Activated T-cell treated with anti-CD3 and anti-CD28 coated beads, Interleukin-2, amount 50 U/mL, for 72 hours (primary cell): ENCODE results near the gene E2F3. TPM values are rescaled to one million over a fixed set of nuclear protein-coding genes. Genes with fewer than 3 reads are reported as not detected.

Experiments
- ATAC-seq, 2 donors: fragments of 150-1000 bp; cut with Tn5 transposase; replicated peaks in 1 of 2; 2 replicates each; pipeline ENCODE4 v1.10.0; 2021; ENCODE audit warnings: moderate library complexity in 2 of 2, mild to moderate bottlenecking in 1 of 2
- DNase-seq, 2 donors: peaks; one replicate each; pipeline ENCODE4 v3.0.0; 2021 to 2022; ENCODE audit warnings: mixed read lengths in 1 of 2
- H3K27ac Mint-ChIP-seq: one replicate; pipeline ENCODE4 v1.8.0; 2022; ENCODE audit warnings: mild to moderate bottlenecking, moderate library complexity, mixed read lengths
- H3K27me3 Mint-ChIP-seq: one replicate; pipeline ENCODE4 v1.8.0; 2022; ENCODE audit warnings: low read depth, mixed read lengths
- H3K36me3 Mint-ChIP-seq, 2 donors: one replicate each; pipeline ENCODE4 v1.8.0; 2022; ENCODE audit warnings: mixed read lengths in 2 of 2, mild to moderate bottlenecking in 1 of 2; ENCODE audit not compliant: insufficient read depth in 2 of 2
- H3K4me1 Mint-ChIP-seq: one replicate; pipeline ENCODE4 v1.8.0; 2022; ENCODE audit warnings: low read depth, mixed read lengths
- H3K4me3 Mint-ChIP-seq, 2 donors: one replicate each; pipeline ENCODE4 v1.8.0; 2022; ENCODE audit warnings: mild to moderate bottlenecking in 2 of 2, mixed read lengths in 2 of 2, moderate library complexity in 2 of 2
- H3K9me3 Mint-ChIP-seq, 2 donors: one replicate each; pipeline ENCODE4 v1.8.0; 2022; ENCODE audit warnings: mixed read lengths in 2 of 2
- total RNA-seq, 2 donors: library from RNA; stranded (reverse); gene quantifications; one replicate each; pipeline ENCODE4 v1.2.3, GENCODE V29; 2022

E2F3 gene
- total RNA-seq, 2 donors from 2014 or later: 17.5 to 18.0 TPM

DNA sequence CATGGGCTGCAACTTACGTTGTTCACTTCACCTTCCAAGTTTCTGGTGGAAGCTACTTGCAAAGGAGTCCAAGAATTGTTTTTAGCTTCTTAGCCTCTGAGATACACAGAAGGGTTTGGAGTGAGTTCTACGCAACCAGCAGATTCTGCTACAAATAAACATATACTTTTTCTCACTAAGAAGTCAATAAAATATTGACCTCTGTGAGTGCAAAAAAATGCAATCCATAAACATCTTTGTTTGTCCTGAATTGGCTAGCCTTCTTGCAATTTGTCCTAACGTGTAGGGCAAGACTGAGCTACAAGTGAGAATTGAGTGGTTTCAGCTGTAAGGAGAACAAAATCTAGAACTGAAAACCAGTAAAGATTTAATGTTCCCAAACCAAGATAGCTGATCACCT, 26.2 kb upstream of the E2F3 start:
- ATAC-seq: no peak
- no peak for DNase-seq
- Mint-ChIP-seq H3K27ac (no peak overlapping the region), H3K9me3 (peaks cover 5 to 9% of the 10 kb centered on the region in 2 donors), H3K4me1 (peaks cover 4% of the 10 kb centered on the region), H3K27me3 (no peaks in the 10 kb centered on the region), H3K36me3 (no peaks in the 10 kb centered on the region), H3K4me3 (no peak overlapping the region)

DNA sequence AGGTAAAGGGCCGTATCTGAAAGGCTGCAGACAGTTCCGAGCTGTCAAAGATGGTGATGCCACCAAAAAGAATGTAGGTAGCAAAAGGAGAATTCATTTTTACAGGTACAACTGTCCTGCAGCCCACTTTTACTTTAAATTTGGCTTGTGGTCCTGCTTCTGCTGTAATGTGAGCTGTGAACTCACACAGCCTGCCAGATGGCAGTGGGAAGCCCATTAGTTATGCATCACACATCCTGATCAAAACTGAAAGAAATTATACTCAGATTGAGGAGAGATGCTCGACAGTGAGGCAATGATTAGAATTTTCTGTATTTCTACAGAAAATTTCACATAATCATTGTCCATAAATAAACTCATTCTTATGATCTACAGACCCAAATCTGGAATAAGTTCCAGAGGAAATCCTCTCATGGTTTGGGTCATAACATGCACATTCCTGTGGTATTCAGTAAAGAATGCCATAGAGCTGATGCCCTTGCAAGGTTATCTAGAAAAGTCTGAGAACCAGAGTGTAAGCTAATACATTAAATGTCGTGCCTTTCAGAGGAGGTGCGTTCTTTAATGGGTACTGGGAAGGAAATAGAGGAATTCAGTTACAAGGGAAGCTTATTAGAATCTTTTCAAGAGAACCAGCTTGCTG, 23.9 kb upstream of the E2F3 start:
- no peak overlapping the region for H3K4me3 Mint-ChIP-seq
- no peak for DNase-seq
- no peak for ATAC-seq
- H3K9me3 Mint-ChIP-seq: no peaks in the 10 kb centered on the region
- H3K36me3 Mint-ChIP-seq: no peaks in the 10 kb centered on the region
- H3K4me1 Mint-ChIP-seq: no peaks in the 10 kb centered on the region
- H3K27me3 Mint-ChIP-seq: no peaks in the 10 kb centered on the region
- no peak overlapping the region for H3K27ac Mint-ChIP-seq

- Mint-ChIP-seq H3K4me3 (no peak overlapping the region), H3K36me3 (no peaks in the 10 kb centered on the region), H3K27me3 (no peaks in the 10 kb centered on the region), H3K9me3 (no peaks in the 10 kb centered on the region), H3K4me1 (no peaks in the 10 kb centered on the region), H3K27ac (no peak overlapping the region)
- DNase-seq: no peak
- ATAC-seq: no peak
Observed at GRCh38 chr6:20379231-20379630, 22.4 kb upstream of the E2F3 start.

- no peak for ATAC-seq
- H3K4me3 Mint-ChIP-seq: no peak overlapping the region
Observed at GRCh38 chr6:20386218-20386617, 15.5 kb upstream of the E2F3 start.

DNA sequence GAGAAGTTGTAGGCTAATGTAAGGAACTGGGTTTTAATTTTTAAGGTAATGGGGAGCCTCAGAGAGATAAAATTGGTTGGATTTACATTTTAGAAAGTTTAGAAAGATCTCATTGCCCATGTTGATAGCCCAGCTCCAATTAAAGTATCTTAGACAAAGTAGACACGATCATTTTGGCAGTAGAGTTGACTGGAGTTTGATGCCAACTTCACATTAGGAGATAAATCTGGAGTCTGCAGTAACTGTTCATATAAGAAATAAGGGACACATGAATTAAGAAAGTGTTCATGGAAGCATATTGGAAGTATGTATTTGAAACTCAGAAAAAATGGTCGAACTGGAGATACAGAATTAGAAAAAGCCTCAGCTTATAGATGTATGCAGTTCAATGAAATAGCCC, 12.6 kb upstream of the E2F3 start:
- Mint-ChIP-seq H3K27ac (no peak overlapping the region), H3K36me3 (no peaks in the 10 kb centered on the region), H3K4me3 (no peak overlapping the region), H3K9me3 (peaks cover 0 to 2% of the 10 kb centered on the region in 2 donors), H3K4me1 (no peaks in the 10 kb centered on the region), H3K27me3 (no peaks in the 10 kb centered on the region)
- no peak for DNase-seq
- no peak for ATAC-seq

More at GRCh38 chr6:20386218-20386617, 15.5 kb upstream of the E2F3 start:
- no peak for DNase-seq
- no peaks in the 10 kb centered on the region for H3K4me1 Mint-ChIP-seq
- H3K27ac Mint-ChIP-seq: no peak overlapping the region
- no peaks in the 10 kb centered on the region for H3K36me3 Mint-ChIP-seq
- H3K27me3 Mint-ChIP-seq: no peaks in the 10 kb centered on the region
- H3K9me3 Mint-ChIP-seq: peaks cover 0 to 2% of the 10 kb centered on the region in 2 donors

DNA sequence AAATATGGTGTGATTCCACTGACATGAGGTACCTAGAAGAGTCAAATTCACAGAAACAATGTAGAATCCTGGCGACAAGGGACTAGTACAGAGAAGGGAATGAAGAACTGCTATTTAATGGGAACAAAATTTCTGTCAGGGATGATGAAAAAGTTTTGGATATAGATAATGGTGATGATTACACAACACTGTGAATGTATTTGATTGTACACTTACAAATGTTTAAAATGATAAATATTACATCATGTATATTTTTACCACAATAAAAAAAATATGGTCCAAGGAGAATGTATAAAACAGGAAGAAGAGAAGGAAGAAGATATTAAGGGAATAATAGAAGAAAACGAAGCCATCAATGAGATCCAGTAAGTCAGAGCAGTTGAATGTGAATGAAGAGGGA, 8.4 kb upstream of the E2F3 start:
- H3K27ac Mint-ChIP-seq: no peak overlapping the region
- peaks cover 5% of the 10 kb centered on the region for H3K4me1 Mint-ChIP-seq
- no peaks in the 10 kb centered on the region for H3K36me3 Mint-ChIP-seq
- H3K4me3 Mint-ChIP-seq: no peak overlapping the region
- no peak for ATAC-seq
- DNase-seq: no peak
- H3K27me3 Mint-ChIP-seq: no peaks in the 10 kb centered on the region
- no peaks in the 10 kb centered on the region for H3K9me3 Mint-ChIP-seq

- H3K36me3 Mint-ChIP-seq: peaks cover 3 to 7% of the 10 kb centered on the region in 2 donors
- H3K4me3 Mint-ChIP-seq: no peak overlapping the region
- DNase-seq: no peak
- peaks cover 32% of the 10 kb centered on the region for H3K4me1 Mint-ChIP-seq
- H3K27me3 Mint-ChIP-seq: no peaks in the 10 kb centered on the region
- no peak overlapping the region for H3K27ac Mint-ChIP-seq
- no peaks in the 10 kb centered on the region for H3K9me3 Mint-ChIP-seq
- no peak for ATAC-seq
Observed at GRCh38 chr6:20399518-20399917, 2.2 kb upstream of the E2F3 start.

- Mint-ChIP-seq H3K36me3 (peaks cover 3 to 9% of the 10 kb centered on the region in 2 donors), H3K9me3 (no peaks in the 10 kb centered on the region), H3K27me3 (no peaks in the 10 kb centered on the region), H3K4me1 (peaks cover 40% of the 10 kb centered on the region), H3K27ac (peak overlapping the region; percentile 98), H3K4me3 (peak overlapping the region; percentile 96 to 100)
- ATAC-seq (no peak), DNase-seq (peak; percentile 25 to 34)
Observed at GRCh38 chr6:20400456-20401204, 1.0 kb upstream of the E2F3 start.

DNA sequence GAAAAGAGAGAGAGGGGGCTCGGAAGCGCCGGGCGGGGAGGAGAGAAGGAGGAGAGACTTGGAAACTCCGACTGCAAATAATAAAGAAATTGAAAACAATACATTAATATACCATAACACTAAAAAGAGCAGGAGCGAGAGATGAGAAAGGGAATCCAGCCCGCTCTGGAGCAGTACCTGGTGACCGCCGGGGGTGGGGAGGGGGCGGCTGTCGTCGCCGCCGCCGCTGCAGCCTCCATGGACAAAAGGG, 338 bp downstream of the E2F3 start:
- H3K4me3 Mint-ChIP-seq: peak overlapping the region; percentile 96 to 100
- H3K27ac Mint-ChIP-seq: peak overlapping the region; percentile 98
- peaks cover 5 to 12% of the 10 kb centered on the region in 2 donors for H3K36me3 Mint-ChIP-seq
- H3K4me1 Mint-ChIP-seq: peaks cover 49% of the 10 kb centered on the region
- H3K9me3 Mint-ChIP-seq: no peaks in the 10 kb centered on the region
- no peak for ATAC-seq
- no peaks in the 10 kb centered on the region for H3K27me3 Mint-ChIP-seq
- DNase-seq: no peak

DNA sequence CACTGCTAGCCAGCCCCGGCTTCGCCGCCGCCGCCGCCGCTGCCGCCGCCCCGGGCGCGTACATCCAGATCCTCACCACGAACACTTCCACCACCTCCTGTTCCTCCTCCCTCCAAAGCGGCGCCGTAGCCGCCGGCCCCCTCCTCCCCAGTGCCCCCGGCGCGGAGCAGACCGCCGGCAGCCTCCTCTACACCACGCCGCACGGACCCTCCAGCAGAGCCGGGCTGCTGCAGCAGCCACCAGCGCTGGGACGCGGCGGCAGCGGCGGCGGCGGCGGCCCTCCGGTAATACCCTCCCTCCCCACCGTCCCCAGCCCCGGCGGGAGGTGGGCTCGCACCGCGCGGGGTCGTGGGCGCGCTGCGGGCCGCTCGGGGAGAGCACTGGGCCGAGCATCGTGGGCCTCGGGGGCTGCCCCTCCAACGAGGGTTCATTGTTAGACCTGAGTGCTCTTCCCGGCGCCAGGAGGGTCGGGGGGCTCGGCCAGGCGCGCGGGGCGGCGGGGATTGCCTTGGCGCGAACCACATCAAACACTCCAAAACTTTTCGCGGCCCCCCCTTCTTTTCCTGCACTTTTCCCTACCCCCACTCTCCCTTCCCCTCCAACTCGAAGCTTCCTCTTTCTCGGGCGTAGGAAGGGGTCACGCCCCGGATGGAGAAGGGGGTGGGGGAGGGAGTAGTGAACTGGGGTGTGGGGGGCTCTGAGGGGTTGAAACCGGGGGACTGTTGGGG, 827 bp downstream of the E2F3 start:
- H3K4me1 Mint-ChIP-seq: peaks cover 54% of the 10 kb centered on the region
- H3K36me3 Mint-ChIP-seq: peaks cover 5 to 14% of the 10 kb centered on the region in 2 donors
- H3K9me3 Mint-ChIP-seq: no peaks in the 10 kb centered on the region
- H3K4me3 Mint-ChIP-seq: peak overlapping the region; percentile 97 to 100
- ATAC-seq (peak; percentile 0 to 1), DNase-seq (peak; percentile 52 to 55)
- H3K27me3 Mint-ChIP-seq: no peaks in the 10 kb centered on the region
- peak overlapping the region; percentile 98 for H3K27ac Mint-ChIP-seq

- DNase-seq (peak; percentile 95), ATAC-seq (peak; percentile 67 to 70)
- Mint-ChIP-seq H3K4me1 (peaks cover 55% of the 10 kb centered on the region), H3K9me3 (no peaks in the 10 kb centered on the region), H3K27ac (peak overlapping the region; percentile 63), H3K4me3 (peak overlapping the region; percentile 97 to 100), H3K36me3 (peaks cover 5 to 14% of the 10 kb centered on the region in 2 donors), H3K27me3 (no peaks in the 10 kb centered on the region)
Observed at GRCh38 chr6:20403070-20403765, 1.5 kb downstream of the E2F3 start.

- H3K36me3 Mint-ChIP-seq: peaks cover 5 to 14% of the 10 kb centered on the region in 2 donors
- peak overlapping the region; percentile 96 for H3K27ac Mint-ChIP-seq
- no peaks in the 10 kb centered on the region for H3K27me3 Mint-ChIP-seq
- DNase-seq (peak; percentile 85 to 90), ATAC-seq (peak; percentile 25)
- peak overlapping the region; percentile 97 to 100 for H3K4me3 Mint-ChIP-seq
- no peaks in the 10 kb centered on the region for H3K9me3 Mint-ChIP-seq
- peaks cover 59% of the 10 kb centered on the region for H3K4me1 Mint-ChIP-seq
Observed at GRCh38 chr6:20403766-20404640, 2.3 kb downstream of the E2F3 start.
